GM23248 (cell line): Measurements from ENCODE around the gene INHBC. TPM values are rescaled to one million over a fixed set of nuclear protein-coding genes. Genes with fewer than 3 reads are reported as not detected.
A peak's percentile ranks its signal among the peaks of the same experiment; 100 is the strongest.

Source experiments
- DNase-seq: peaks from one replicate; pipeline ENCODE4 v3.0.0-alpha.2; 2015
- H2AFZ ChIP-seq: fragments of 200-600 bp; sonication (generic); 2 replicates; pipeline ENCODE4 v1.6.1; 2016; ENCODE audit warnings: antibody characterized with exemption
- H3F3A ChIP-seq: fragments of 200-600 bp; sonication (generic); 2 replicates; pipeline ENCODE4 v1.6.1; 2016; ENCODE audit warnings: mild to moderate bottlenecking, antibody characterized with exemption, mixed run types; ENCODE audit not compliant: insufficient read depth
- H3K27ac ChIP-seq: fragments of 200-600 bp; sonication (generic); 2 replicates; pipeline ENCODE4 v1.5.1; 2016; ENCODE audit warnings: mild to moderate bottlenecking
- H3K27me3 ChIP-seq: fragments of 200-600 bp; sonication (generic); replicated peaks from 2 replicates; pipeline ENCODE4 v1.6.1; 2016; ENCODE audit warnings: mild to moderate bottlenecking; ENCODE audit not compliant: insufficient read depth
- H3K36me3 ChIP-seq: fragments of 200-600 bp; sonication (generic); 2 replicates; pipeline ENCODE4 v1.6.1; 2016; ENCODE audit warnings: low read depth, mild to moderate bottlenecking
- H3K4me1 ChIP-seq: fragments of 200-600 bp; sonication (generic); 2 replicates; pipeline ENCODE4 v1.6.1; 2016; ENCODE audit warnings: mild to moderate bottlenecking; ENCODE audit not compliant: insufficient read depth
- H3K4me2 ChIP-seq: fragments of 200-600 bp; sonication (generic); one replicate; pipeline ENCODE4 v1.6.1; 2016; ENCODE audit warnings: mild to moderate bottlenecking; ENCODE audit not compliant: unreplicated experiment
- H3K4me3 ChIP-seq: fragments of 200-600 bp; sonication (generic); 2 replicates; pipeline ENCODE4 v1.5.1; 2016; ENCODE audit warnings: mild to moderate bottlenecking
- H3K79me2 ChIP-seq: fragments of 200-600 bp; sonication (generic); 2 replicates; pipeline ENCODE4 v1.6.1; 2016; ENCODE audit warnings: mild to moderate bottlenecking; ENCODE audit not compliant: insufficient read depth
- H3K9ac ChIP-seq: fragments of 200-600 bp; sonication (generic); 2 replicates; pipeline ENCODE4 v1.6.1; 2016; ENCODE audit warnings: mild to moderate bottlenecking
- H3K9me2 ChIP-seq: fragments of 200-600 bp; sonication (generic); 2 replicates; pipeline ENCODE4 v1.6.1; 2016; ENCODE audit warnings: mixed run types, mild to moderate bottlenecking, moderate library complexity; ENCODE audit not compliant: insufficient read depth
- H3K9me3 ChIP-seq: fragments of 200-600 bp; sonication (generic); one replicate; pipeline ENCODE4 v1.6.1; 2017; ENCODE audit warnings: low read depth
- H4K20me1 ChIP-seq: fragments of 200-600 bp; sonication (generic); 2 replicates; pipeline ENCODE4 v1.6.0; 2016; ENCODE audit not compliant: insufficient read depth
- EZH2 ChIP-seq: fragments of 200-600 bp; sonication (generic); IDR thresholded peaks from 2 replicates; pipeline ENCODE4 v1.6.1; 2018; ENCODE audit warnings: antibody characterized with exemption, mild to moderate bottlenecking; ENCODE audit not compliant: insufficient read depth, poor library complexity, severe bottlenecking
- EZH2phosphoT487 ChIP-seq: fragments of 200-600 bp; sonication (generic); IDR thresholded peaks from 2 replicates; pipeline ENCODE4 v1.6.1; 2018; ENCODE audit warnings: antibody characterized with exemption, moderate library complexity, mild to moderate bottlenecking, low read depth; ENCODE audit not compliant: insufficient read depth
- WGBS, 2 experiments: methylation state at CpG; one replicate each; pipeline ENCODE4 v1.1.6; 2015 to 2017; ENCODE audit warnings: low lambda C conversion rate in 2 of 2, low coverage in 1 of 2; ENCODE audit errors: missing lambda C conversion rate in 2 of 2; 5-methylcytosine and 5-hydroxymethylcytosine counted together
- in situ Hi-C: fragments of 300-500 bp; cut with MboI; formaldehyde crosslinking; loops from 2 replicates; pipeline ENCODE4 v1.15.0; 2020
- polyA plus RNA-seq: library from polyadenylated mRNA; unstranded; fragments of >200 nt; fragmentation: Nextera tagmentation; extraction: Ambion mirVana; gene quantifications from 2 replicates; pipeline ENCODE4 v1.2.1, GENCODE V29; 2016
- total RNA-seq: library from RNA; depleted of rRNA; stranded (reverse); fragments of >200 nt; shearing (Covaris generic); gene quantifications from 2 replicates; pipeline ENCODE4 v1.2.3, GENCODE V29; 2014

Gene INHBC
- total and polyA plus RNA-seq, 2 experiments from 2014 or later = not detected

- no peaks in the 10 kb centered on the region for H4K20me1 ChIP-seq
- DNase-seq = peak; percentile 93
- no peak overlapping the region for H3K4me3 ChIP-seq
- in situ Hi-C loops = no loop called here
- H3K36me3 ChIP-seq = no peaks in the 10 kb centered on the region
- H3K9me3 ChIP-seq = no peaks in the 10 kb centered on the region
- peak overlapping the region; percentile 74 for H3K9ac ChIP-seq
- peak overlapping the region; percentile 39 for H3K4me2 ChIP-seq
- no peaks in the 10 kb centered on the region for H3K9me2 ChIP-seq
- TF ChIP-seq EZH2phosphoT487 = no peak
- TF ChIP-seq EZH2 = no peak
- H3K27me3 ChIP-seq = no peaks in the 10 kb centered on the region
- 3 to 11% methylated on average over 8 to 9 of the region's 9 CpGs for WGBS, 2 experiments
- peaks cover 11% of the 10 kb centered on the region; the same call in 1 of the 2 replicates for H3F3A ChIP-seq
- H3K4me1 ChIP-seq = peaks cover 30% of the 10 kb centered on the region
- H3K79me2 ChIP-seq = no peaks in the 10 kb centered on the region
- peak overlapping the region; percentile 90 for H3K27ac ChIP-seq
- H2AFZ ChIP-seq = peak overlapping the region; percentile 40
Observed at GRCh38 chr12:57452181-57452936, 17.8 kb downstream of the INHBC start.

- no peaks in the 10 kb centered on the region for H3K9me2 ChIP-seq
- no peak overlapping the region for H3K4me3 ChIP-seq
- H4K20me1 ChIP-seq = no peaks in the 10 kb centered on the region
- no peaks in the 10 kb centered on the region for H3K27me3 ChIP-seq
- H3K36me3 ChIP-seq = no peaks in the 10 kb centered on the region
- no peaks in the 10 kb centered on the region for H3K9me3 ChIP-seq
- peak overlapping the region; percentile 90 for H3K27ac ChIP-seq
- H3K4me1 ChIP-seq = peaks cover 34% of the 10 kb centered on the region
- 23% methylated on average over 7 of the region's 7 CpGs for WGBS, 2 experiments
- H3F3A ChIP-seq = peaks cover 11% of the 10 kb centered on the region; the same call in 1 of the 2 replicates
- no peak for TF ChIP-seq EZH2phosphoT487
- TF ChIP-seq EZH2 = no peak
- DNase-seq = peak; percentile 89
- H3K9ac ChIP-seq = peak overlapping the region; percentile 74
- H3K79me2 ChIP-seq = no peaks in the 10 kb centered on the region
- in situ Hi-C loops = no loop called here
- H2AFZ ChIP-seq = peak overlapping the region; percentile 40
- peak overlapping the region; percentile 39 for H3K4me2 ChIP-seq
Observed at GRCh38 chr12:57452937-57453509, 18.4 kb downstream of the INHBC start.

GRCh38 chr12:57454213-57454565 is 19.6 kb downstream of the INHBC start:
- H2AFZ ChIP-seq = no peak overlapping the region

GRCh38 chr12:57454566-57455373 is 20.2 kb downstream of the INHBC start, which contains the start of gene INHBE:
Gene INHBE (plus strand): TSS chr12:57455307. CDS start chr12:57455537, 230 bp downstream.
- H3K9ac ChIP-seq = peak within 1 kb of the TSS; percentile 65
- peaks cover 43% of the 10 kb centered on the region for H3K4me1 ChIP-seq
- no peaks in the 10 kb centered on the region for H3K9me2 ChIP-seq
- H3K27me3 ChIP-seq = no peaks in the 10 kb centered on the region
- peak within 1 kb of the TSS; percentile 60 for H3K27ac ChIP-seq
- DNase-seq = peak; percentile 63
- no peak within 1 kb of the TSS for H2AFZ ChIP-seq
- 66 to 72% methylated on average over 9 to 10 of the region's 10 CpGs for WGBS, 2 experiments
- H4K20me1 ChIP-seq = no peaks in the 10 kb centered on the region
- TF ChIP-seq EZH2 = no peak
- TF ChIP-seq EZH2phosphoT487 = no peak
- no peak within 1 kb of the TSS for H3K4me3 ChIP-seq
- H3K36me3 ChIP-seq = no peaks in the 10 kb centered on the region
- H3F3A ChIP-seq = peaks cover 11% of the 10 kb centered on the region; the same call in 1 of the 2 replicates
- in situ Hi-C loops = no loop called here
- H3K79me2 ChIP-seq = no peaks in the 10 kb centered on the region
- no peaks in the 10 kb centered on the region for H3K9me3 ChIP-seq
- no peak within 1 kb of the TSS for H3K4me2 ChIP-seq

More at GRCh38 chr12:57454213-57454565, 19.6 kb downstream of the INHBC start:
- Histone ChIP-seq H3K79me2 (no peaks in the 10 kb centered on the region), H4K20me1 (no peaks in the 10 kb centered on the region), H3K9me2 (no peaks in the 10 kb centered on the region), H3K27ac (peak overlapping the region; percentile 60; the same call in 1 of the 2 replicates), H3K4me1 (peaks cover 43% of the 10 kb centered on the region), H3K9ac (0 out of 2 replicates have a peak overlapping the region, but pooled peaks have one; percentile 65), H3K9me3 (no peaks in the 10 kb centered on the region), H3K4me3 (no peak overlapping the region), H3K36me3 (no peaks in the 10 kb centered on the region), H3K4me2 (no peak overlapping the region), H3K27me3 (no peaks in the 10 kb centered on the region), H3F3A (peaks cover 11% of the 10 kb centered on the region; the same call in 1 of the 2 replicates)
- TF ChIP-seq EZH2phosphoT487 = no peak
- no peak for TF ChIP-seq EZH2
- in situ Hi-C loops = no loop called here
- no peak for DNase-seq
- 97 to 100% methylated on average over 2 of the region's 2 CpGs for WGBS, 2 experiments
